Spleen (tissue), 11 donors: Measurements from ENCODE around the gene LRTM2. TPM values are rescaled to one million over a fixed set of nuclear protein-coding genes. Genes with fewer than 3 reads are reported as not detected.

ENCODE experiments used
- DNase-seq: peaks from one replicate; pipeline ENCODE4 v3.0.0-alpha.2; 2020
- H3K27ac ChIP-seq, 8 donors: fragments of 200-600 bp; sonication (generic) in 7 of 8; 1 replicate in 4 of 8; 2 replicates in 4 of 8; pipeline versions ENCODE4 v1.5.0 to v1.8.0; 2016 to 2021; ENCODE audit warnings: inconsistent platforms in 4 of 8, mild to moderate bottlenecking in 4 of 8, moderate library complexity in 1 of 8
- H3K27me3 ChIP-seq, 7 donors: fragments of 200-600 bp; sonication (generic) in 6 of 7; replicated peaks in 1 of 7; 1 replicate in 4 of 7; 2 replicates in 3 of 7; pipeline versions ENCODE4 v1.5.0 to v1.8.0; 2016 to 2021; ENCODE audit warnings: inconsistent platforms in 3 of 7, mild to moderate bottlenecking in 1 of 7
- H3K36me3 ChIP-seq, 6 donors: fragments of 200-600 bp; sonication (generic) in 5 of 6; 1 replicate in 4 of 6; 2 replicates in 2 of 6; pipeline versions ENCODE4 v1.5.0 to v1.8.0; 2016 to 2021; ENCODE audit warnings: inconsistent platforms in 2 of 6
- H3K4me1 ChIP-seq, 6 donors: fragments of 200-600 bp; sonication (generic) in 5 of 6; 1 replicate in 3 of 6; 2 replicates in 3 of 6; pipeline versions ENCODE4 v1.5.0 to v1.8.0; 2016 to 2021; ENCODE audit warnings: inconsistent platforms in 3 of 6
- H3K4me3 ChIP-seq, 8 donors: fragments of 200-600 bp; sonication (generic) in 7 of 8; 1 replicate in 4 of 8; 2 replicates in 4 of 8; pipeline versions ENCODE4 v1.5.0 to v1.8.0; 2016 to 2021; ENCODE audit warnings: inconsistent platforms in 4 of 8, mild to moderate bottlenecking in 4 of 8, moderate library complexity in 2 of 8
- H3K9me3 ChIP-seq, 8 donors: fragments of 200-600 bp; sonication (generic) in 7 of 8; 1 replicate in 4 of 8; 2 replicates in 4 of 8; pipeline versions ENCODE4 v1.5.0 to v1.8.0; 2016 to 2021; ENCODE audit warnings: inconsistent platforms in 4 of 8
- CTCF ChIP-seq, 11 experiments: fragments of 200-600 bp in 7 of 11; fragments of 450-650 bp in 4 of 11; sonication (generic) in 4 of 11; IDR thresholded peaks in 8 of 11; conservative IDR thresholded peaks in 3 of 11; 1 replicate in 7 of 11; 2 replicates in 4 of 11; pipeline versions ENCODE4 v1.4.0 to v1.8.0; 2016 to 2021; ENCODE audit warnings: antibody characterized with exemption in 11 of 11, inconsistent platforms in 4 of 11, mild to moderate bottlenecking in 1 of 11
- POLR2A ChIP-seq, 3 donors: fragments of 450-650 bp; IDR thresholded peaks; one replicate each; pipeline ENCODE4 v1.5.1; 2017; ENCODE audit warnings: antibody characterized with exemption in 3 of 3, mild to moderate bottlenecking in 1 of 3
- POLR2AphosphoS5 ChIP-seq, 3 donors: sonication (generic); formaldehyde crosslinking; IDR thresholded peaks; one replicate each; pipeline ENCODE4 v1.5.1; 2017; ENCODE audit warnings: antibody characterized with exemption in 3 of 3
- WGBS, 5 donors: extraction: QIAGEN DNeasy Blood & Tissue Kit in 3 of 5; methylation state at CpG; one replicate each; pipeline versions ENCODE4 v1.1.5 to v1.1.7; 2013 to 2018; 5-methylcytosine and 5-hydroxymethylcytosine counted together
- intact Hi-C: fragments of 100-400 bp; cut with DNase I; formaldehyde crosslinking; loops from one replicate; pipeline ENCODE4 v1.15.0; 2023; ENCODE audit warnings: low total_unique reads
- polyA plus RNA-seq, 3 donors: library from polyadenylated mRNA; stranded (reverse); fragments of 200-250 nt; gene quantifications; one replicate each; pipeline ENCODE4 v1.2.1, GENCODE V29; 2013
- total RNA-seq, 7 donors: library from RNA; depleted of rRNA in 3 of 7; stranded (reverse); fragments of >200 nt in 3 of 7; fragmentation: NEBNext Ultra II Directional in 4 of 7; extraction: Animal tissue kit (Norgen Biotek cat#: 25700) in 4 of 7; gene quantifications; one replicate each; pipeline versions ENCODE4 v1.1.0 to v1.2.1, GENCODE V29; 2016 to 2021
- donor health status: healthy with polysubstance abuse.
- donor health status: DM: no; HTN: no; CAD: no; lungs with moderate emphysema.
- donor health status: DM: no; HTN: no; CAD: no.
- donor health status: Bipolar disorder and iron deficiency.
- donor health status: healthy.
- donor health status: DM: no; HTN: no; CAD: no.
- donor health status: DM: yes; HTN: yes; CAD: no.

The LRTM2 gene
- total and polyA plus RNA-seq, 10 donors: 0.12 TPM; not detected in 9

GRCh38 chr12:1880153-1880845, 59.9 kb downstream of the LRTM2 start:
- H3K9me3 ChIP-seq: no peaks in the 10 kb centered on the region
- peaks cover 0 to 76% (median 0%) of the 10 kb centered on the region in 7 donors for H3K27me3 ChIP-seq
- no peaks in the 10 kb centered on the region for H3K4me1 ChIP-seq
- 82 to 88% (median 85%) methylated on average over 18 of the region's 18 CpGs for WGBS, 5 donors
- H3K36me3 ChIP-seq: no peaks in the 10 kb centered on the region
- H3K27ac ChIP-seq: no peak overlapping the region
- no peak for DNase-seq
- H3K4me3 ChIP-seq: no peak overlapping the region
- intact Hi-C loops: no loop called here
- TF ChIP-seq CTCF (IDR thresholded peaks at IDR 0.05 in 8 of 11, conservative IDR thresholded peaks at IDR 0.05 in 3 of 11) (no peak), POLR2A (IDR thresholded peaks at IDR 0.05) (no peak), POLR2AphosphoS5 (IDR thresholded peaks at IDR 0.05) (no peak)

- no peak overlapping the region for H3K4me3 ChIP-seq
Measured at GRCh38 chr12:1880876-1881275, 60.5 kb downstream of the LRTM2 start.

GRCh38 chr12:1881301-1881700, 60.9 kb downstream of the LRTM2 start:
- no peak overlapping the region for H3K4me3 ChIP-seq
- no peaks in the 10 kb centered on the region for H3K9me3 ChIP-seq
- TF ChIP-seq POLR2AphosphoS5 (IDR thresholded peaks at IDR 0.05): no peak
- TF ChIP-seq CTCF (IDR thresholded peaks at IDR 0.05 in 8 of 11, conservative IDR thresholded peaks at IDR 0.05 in 3 of 11): no peak
- no peak for TF ChIP-seq POLR2A (IDR thresholded peaks at IDR 0.05)
- H3K4me1 ChIP-seq: no peaks in the 10 kb centered on the region
- intact Hi-C loops: no loop called here
- H3K36me3 ChIP-seq: no peaks in the 10 kb centered on the region
- DNase-seq: no peak
- WGBS, 5 donors: 76 to 89% (median 86%) methylated on average over 8 of the region's 8 CpGs
- peaks cover 0 to 70% (median 0%) of the 10 kb centered on the region in 7 donors for H3K27me3 ChIP-seq
- H3K27ac ChIP-seq: no peak overlapping the region

More at GRCh38 chr12:1880876-1881275, 60.5 kb downstream of the LRTM2 start:
- Histone ChIP-seq H3K27ac (no peak overlapping the region), H3K36me3 (no peaks in the 10 kb centered on the region), H3K4me1 (no peaks in the 10 kb centered on the region), H3K27me3 (peaks cover 0 to 70% (median 0%) of the 10 kb centered on the region in 7 donors), H3K9me3 (no peaks in the 10 kb centered on the region)
- 82 to 98% (median 94%) methylated on average over 7 of the region's 7 CpGs for WGBS, 5 donors
- no peak for DNase-seq
- intact Hi-C loops: no loop called here
- TF ChIP-seq POLR2A (IDR thresholded peaks at IDR 0.05) (no peak), POLR2AphosphoS5 (IDR thresholded peaks at IDR 0.05) (no peak), CTCF (IDR thresholded peaks at IDR 0.05 in 8 of 11, conservative IDR thresholded peaks at IDR 0.05 in 3 of 11) (no peak)

GRCh38 chr12:1881936-1882335, 61.6 kb downstream of the LRTM2 start:
- intact Hi-C loops: no loop called here
- Histone ChIP-seq H3K4me3 (no peak overlapping the region), H3K27ac (no peak overlapping the region), H3K27me3 (peaks cover 0 to 72% (median 0%) of the 10 kb centered on the region in 7 donors), H3K4me1 (no peaks in the 10 kb centered on the region), H3K36me3 (no peaks in the 10 kb centered on the region), H3K9me3 (no peaks in the 10 kb centered on the region)
- no peak for DNase-seq
- TF ChIP-seq CTCF (IDR thresholded peaks at IDR 0.05 in 8 of 11, conservative IDR thresholded peaks at IDR 0.05 in 3 of 11) (no peak), POLR2AphosphoS5 (IDR thresholded peaks at IDR 0.05) (no peak), POLR2A (IDR thresholded peaks at IDR 0.05) (no peak)
- 61 to 83% (median 70%) methylated on average over 3 of the region's 3 CpGs for WGBS, 5 donors
